Measurements from ENCODE around the gene OR5A1.

The OR5A1 gene

DNA sequence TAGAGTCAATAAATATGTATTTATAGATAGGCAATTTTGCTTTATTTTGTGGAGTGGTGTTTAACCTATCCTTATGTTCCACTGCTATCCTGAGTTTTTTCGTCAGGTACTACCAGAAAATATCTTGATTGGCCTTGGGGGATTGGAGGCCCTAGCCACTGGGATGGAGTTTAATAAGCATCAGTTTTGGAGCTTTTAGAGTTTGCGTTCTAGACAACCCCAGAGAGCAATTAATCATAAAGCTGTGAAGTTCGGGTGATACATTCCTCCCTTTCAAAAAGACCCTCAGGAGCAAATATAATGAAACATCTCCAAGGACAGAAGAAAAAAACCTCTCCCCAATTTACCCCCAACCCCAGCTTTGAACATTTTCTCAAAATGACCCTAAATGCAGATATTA lies at the start of gene OR5A1:
TSS of gene OR5A1 (plus strand) at position 301 of the 400 bp plus-strand sequence. CDS start 6,700 bp downstream, outside the sequence.
- no peak for DNase-seq (ENCODE audit: extremely low read depth, low read depth)
- TF ChIP-seq, protein P1, sequence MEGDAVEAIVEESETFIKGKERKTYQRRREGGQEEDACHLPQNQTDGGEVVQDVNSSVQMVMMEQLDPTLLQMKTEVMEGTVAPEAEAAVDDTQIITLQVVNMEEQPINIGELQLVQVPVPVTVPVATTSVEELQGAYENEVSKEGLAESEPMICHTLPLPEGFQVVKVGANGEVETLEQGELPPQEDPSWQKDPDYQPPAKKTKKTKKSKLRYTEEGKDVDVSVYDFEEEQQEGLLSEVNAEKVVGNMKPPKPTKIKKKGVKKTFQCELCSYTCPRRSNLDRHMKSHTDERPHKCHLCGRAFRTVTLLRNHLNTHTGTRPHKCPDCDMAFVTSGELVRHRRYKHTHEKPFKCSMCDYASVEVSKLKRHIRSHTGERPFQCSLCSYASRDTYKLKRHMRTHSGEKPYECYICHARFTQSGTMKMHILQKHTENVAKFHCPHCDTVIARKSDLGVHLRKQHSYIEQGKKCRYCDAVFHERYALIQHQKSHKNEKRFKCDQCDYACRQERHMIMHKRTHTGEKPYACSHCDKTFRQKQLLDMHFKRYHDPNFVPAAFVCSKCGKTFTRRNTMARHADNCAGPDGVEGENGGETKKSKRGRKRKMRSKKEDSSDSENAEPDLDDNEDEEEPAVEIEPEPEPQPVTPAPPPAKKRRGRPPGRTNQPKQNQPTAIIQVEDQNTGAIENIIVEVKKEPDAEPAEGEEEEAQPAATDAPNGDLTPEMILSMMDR (IDR thresholded peaks at IDR 0.05; ENCODE audit: low read depth, low read length): no peak

DNA sequence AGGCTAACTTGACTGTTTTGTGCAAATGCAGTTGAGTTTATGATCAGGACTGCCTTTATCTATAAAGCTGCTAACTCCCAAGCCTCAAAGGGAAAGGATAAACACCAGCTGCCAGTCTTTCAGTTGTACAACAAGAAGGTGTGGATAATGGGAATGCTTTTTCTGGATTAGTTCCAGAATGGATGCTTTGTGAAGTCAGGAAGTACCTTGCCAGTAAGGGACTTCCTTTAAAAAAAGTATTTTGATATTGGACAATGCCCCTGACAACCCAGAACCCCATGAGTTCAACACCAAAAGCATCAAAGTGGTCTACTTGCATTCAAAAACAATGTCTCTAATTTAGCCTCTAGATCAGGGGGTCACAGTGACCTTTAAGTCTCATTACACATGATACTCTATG lies 42.1 kb upstream of the OR5A1 start:
- TF ChIP-seq, protein P1 (IDR thresholded peaks at IDR 0.05; ENCODE audit: low read depth, low read length): no peak
- no peak for DNase-seq (ENCODE audit: extremely low read depth, low read depth)

GRCh38 chr11:59400461-59401261 lies 35.6 kb upstream of the OR5A1 start:
- DNase-seq (ENCODE audit: extremely low read depth, low read depth): no peak
- TF ChIP-seq, protein P1 (IDR thresholded peaks at IDR 0.05; ENCODE audit: low read depth, low read length): no peak

DNA sequence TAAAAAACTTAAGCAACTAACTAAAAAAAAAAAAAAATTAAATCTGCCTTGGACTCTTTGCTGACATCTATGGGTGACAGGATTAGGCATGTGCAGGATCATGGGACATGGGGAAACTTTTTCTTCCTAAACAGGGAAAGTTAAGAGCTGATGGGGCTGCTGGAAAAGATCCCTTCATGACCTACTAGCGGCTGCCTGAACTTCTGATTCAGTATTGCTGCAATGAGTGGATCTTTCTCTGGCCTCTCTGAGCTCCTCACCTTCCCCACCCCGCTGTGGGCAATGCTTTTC lies 35.1 kb upstream of the OR5A1 start:
- TF ChIP-seq, protein P1 (IDR thresholded peaks at IDR 0.05; ENCODE audit: low read depth, low read length): no peak
- DNase-seq (ENCODE audit: extremely low read depth, low read depth): no peak

DNA sequence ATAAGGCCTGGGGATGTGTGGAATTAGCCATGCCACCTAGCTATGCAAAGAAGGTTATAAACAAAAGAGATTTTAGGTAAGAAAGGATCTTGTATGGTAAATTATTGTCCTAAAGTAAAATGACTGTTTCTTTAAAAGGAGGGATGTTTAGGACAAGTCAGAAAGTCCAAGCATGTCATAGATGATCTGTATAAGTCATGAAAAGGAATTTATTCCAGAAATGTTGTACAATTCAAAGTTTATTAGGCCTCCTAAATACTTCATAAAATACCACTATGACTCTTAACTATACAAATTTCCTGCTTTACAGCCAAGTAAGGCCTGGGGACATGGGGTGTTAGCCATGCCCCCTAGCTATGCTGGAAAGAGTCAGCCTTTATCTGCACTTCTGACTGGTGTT lies 32.7 kb upstream of the OR5A1 start:
- TF ChIP-seq, protein P1 (IDR thresholded peaks at IDR 0.05; ENCODE audit: low read depth, low read length): no peak
- no peak for DNase-seq (ENCODE audit: extremely low read depth, low read depth)

GRCh38 chr11:59413646-59414045 lies 22.6 kb upstream of the OR5A1 start:
- no peak for DNase-seq (ENCODE audit: extremely low read depth, low read depth)
- TF ChIP-seq, protein P1 (IDR thresholded peaks at IDR 0.05; ENCODE audit: low read depth, low read length): no peak

DNA sequence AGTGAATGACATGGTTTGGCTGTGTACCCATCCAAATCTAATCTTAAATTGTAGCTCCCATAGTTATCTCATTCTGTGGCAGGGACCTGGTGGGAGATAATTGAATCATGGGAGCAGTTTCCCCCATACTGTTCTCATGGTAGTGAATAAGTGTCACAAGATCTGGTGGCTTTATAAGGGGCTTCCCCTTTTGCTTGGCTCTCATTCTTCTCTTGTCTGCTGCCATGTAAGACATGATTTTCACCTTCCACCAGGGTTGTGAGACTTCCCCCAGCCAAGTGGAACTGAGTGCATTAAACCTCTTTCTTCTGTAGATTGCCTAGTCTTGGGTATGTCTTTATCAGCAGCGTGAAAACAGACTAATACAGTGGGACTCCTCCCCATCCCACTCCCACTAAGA lies 21.2 kb upstream of the OR5A1 start:
- TF ChIP-seq, protein P1 (IDR thresholded peaks at IDR 0.05; ENCODE audit: low read depth, low read length): no peak
- no peak for DNase-seq (ENCODE audit: extremely low read depth, low read depth)
